ENCODE measurements around the gene ANKMY1.

GRCh38 chr2:240453461-240454105 is 104.2 kb downstream of the ANKMY1 start:
- TF ChIP-seq CTCF (IDR thresholded peaks at IDR 0.05; ENCODE audit: insufficient read depth, low read length, poor library complexity, severe bottlenecking) (no peak), EZH2phosphoT487 (conservative IDR thresholded peaks at IDR 0.05; ENCODE audit: low read length) (no peak)

All from SU-DHL-6 (cell line).